Astrocyte of the spinal cord (primary cell): Measurements from ENCODE around the gene DUSP28.

ENCODE experiments used
- DNase-seq: peaks from one replicate; pipeline ENCODE4 v3.0.0; 2011; ENCODE audit warnings: low read depth, low spot score
- H3K4me3 ChIP-seq: 2 replicates; pipeline ENCODE4 v1.5.1; 2011; ENCODE audit warnings: low read depth, mild to moderate bottlenecking, low read length, moderate library complexity
- in situ Hi-C: cut with HindIII; loops from 2 replicates; pipeline ENCODE4 v1.10.0; 2017; ENCODE audit warnings: low sequenced_read_pairs
- TF ChIP-seq, protein P1 (sequence below): IDR thresholded peaks from 2 replicates; pipeline ENCODE4 v1.5.1; 2012; ENCODE audit warnings: low read depth, mild to moderate bottlenecking, low read length, inconsistent platforms

DUSP28 gene

DNA sequence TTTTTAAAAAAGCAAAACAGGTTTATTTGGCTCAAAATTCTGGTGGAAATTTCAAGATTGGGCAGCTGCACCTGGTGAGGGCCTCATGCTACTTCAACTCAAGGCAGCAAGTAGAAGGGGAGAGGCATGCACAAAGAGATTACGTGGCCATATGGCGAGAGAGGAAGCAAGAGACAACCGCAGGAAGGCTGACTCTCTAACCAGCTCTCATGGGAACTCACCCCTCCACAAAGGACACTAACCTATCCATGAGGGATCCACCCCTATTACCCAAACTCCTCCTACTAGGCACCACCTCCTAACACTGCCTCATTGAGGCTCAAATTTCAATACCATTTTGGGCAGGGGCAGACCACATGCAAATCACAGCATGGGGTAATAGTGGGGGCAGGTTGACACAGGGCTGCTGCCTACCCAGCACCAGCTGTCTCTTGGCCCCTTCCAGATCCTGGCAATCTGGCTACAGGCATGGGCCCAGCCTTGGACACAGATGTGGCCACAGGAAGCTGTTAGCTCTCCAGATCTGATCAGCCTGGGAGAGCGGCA, 24.4 kb downstream of the DUSP28 start:
- in situ Hi-C loops = no loop called here
- TF ChIP-seq, protein P1, sequence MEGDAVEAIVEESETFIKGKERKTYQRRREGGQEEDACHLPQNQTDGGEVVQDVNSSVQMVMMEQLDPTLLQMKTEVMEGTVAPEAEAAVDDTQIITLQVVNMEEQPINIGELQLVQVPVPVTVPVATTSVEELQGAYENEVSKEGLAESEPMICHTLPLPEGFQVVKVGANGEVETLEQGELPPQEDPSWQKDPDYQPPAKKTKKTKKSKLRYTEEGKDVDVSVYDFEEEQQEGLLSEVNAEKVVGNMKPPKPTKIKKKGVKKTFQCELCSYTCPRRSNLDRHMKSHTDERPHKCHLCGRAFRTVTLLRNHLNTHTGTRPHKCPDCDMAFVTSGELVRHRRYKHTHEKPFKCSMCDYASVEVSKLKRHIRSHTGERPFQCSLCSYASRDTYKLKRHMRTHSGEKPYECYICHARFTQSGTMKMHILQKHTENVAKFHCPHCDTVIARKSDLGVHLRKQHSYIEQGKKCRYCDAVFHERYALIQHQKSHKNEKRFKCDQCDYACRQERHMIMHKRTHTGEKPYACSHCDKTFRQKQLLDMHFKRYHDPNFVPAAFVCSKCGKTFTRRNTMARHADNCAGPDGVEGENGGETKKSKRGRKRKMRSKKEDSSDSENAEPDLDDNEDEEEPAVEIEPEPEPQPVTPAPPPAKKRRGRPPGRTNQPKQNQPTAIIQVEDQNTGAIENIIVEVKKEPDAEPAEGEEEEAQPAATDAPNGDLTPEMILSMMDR = no peak
- no peak for DNase-seq
- H3K4me3 ChIP-seq = no peak overlapping the region

DNA sequence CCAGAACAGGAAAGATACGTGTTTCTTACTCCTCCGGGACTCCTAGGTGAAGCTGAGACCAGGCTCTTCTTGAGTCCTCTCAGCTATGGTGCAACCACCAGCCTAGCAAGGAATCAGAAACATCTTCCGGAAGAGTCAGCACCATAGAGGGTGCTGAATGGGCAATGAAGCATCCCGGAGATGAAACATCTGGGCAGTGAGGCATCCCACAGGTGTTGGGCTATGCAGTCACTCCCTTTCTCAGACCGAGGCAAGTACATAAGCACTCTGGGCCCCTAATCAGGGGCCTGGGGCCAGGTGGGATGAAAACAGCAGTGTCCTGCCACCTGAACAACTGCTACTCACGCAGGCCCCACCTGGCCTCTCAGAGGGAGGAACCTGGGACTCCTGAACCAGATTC, 24.9 kb downstream of the DUSP28 start:
- TF ChIP-seq, protein P1 = no peak
- H3K4me3 ChIP-seq = peak overlapping the region; percentile 100
- in situ Hi-C loops = no loop called here
- no peak for DNase-seq

DNA sequence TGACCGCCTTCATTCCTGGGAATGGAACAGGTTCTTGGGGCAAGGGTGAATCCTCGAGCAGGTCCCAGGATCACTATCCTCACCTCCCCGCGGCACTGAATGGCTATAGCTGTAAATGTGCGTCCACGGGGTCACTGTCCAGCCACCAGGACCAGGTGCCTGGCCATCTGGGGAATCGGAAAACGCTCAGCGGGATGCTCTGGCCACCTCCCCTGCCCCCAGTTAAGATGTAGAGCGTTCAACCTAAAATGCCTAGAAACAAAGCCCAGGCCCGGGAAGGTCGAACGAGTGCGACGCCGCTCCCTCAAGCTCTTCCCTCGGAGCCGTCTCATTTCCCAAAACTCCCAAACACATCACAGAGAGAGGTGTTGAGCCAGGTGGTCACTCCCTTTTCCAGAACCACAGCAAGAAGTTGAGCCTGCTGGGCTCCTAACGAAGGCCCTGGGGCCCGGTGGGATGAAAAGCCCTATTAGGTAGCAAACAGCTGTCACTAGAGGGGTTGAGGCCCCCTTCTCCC, 25.6 kb downstream of the DUSP28 start:
- DNase-seq = no peak
- H3K4me3 ChIP-seq = peak overlapping the region; percentile 100
- TF ChIP-seq, protein P1 = no peak
- in situ Hi-C loops = no loop called here

DNA sequence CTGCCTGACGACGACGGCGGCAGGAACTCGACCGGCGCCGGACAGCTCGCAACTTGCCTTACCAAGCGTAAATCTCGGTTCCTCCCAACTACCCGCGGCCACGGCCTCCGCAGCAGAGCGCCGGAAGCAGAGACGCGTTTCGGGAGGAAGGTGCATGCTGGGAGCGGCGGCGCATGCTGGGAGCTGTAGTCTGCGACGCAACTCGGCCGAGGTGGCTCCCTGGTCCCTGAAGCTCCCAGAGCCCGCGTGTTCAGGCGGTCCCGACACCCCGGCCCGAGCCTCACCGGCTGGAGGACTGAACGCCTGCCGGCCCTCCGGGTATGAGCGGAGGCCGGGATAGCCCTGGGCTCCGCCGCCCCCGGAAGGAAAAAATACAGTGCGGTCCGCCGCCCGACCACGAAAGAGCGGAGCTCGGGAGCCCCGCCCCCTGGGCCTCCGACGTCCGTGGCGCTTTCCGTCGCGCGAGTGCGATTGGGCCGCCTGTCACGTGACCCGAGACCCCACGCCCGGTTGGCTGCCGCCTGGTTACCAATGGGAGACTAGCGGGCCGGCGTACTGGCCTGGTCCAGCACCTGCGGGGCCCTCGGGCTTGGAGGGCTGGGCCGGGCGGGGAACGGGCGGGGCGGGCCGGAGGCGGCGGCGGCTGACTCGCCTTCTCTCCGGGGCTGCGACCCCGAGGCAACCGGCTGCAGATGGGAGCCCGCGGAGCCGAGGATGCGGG, 26.2 kb downstream of the DUSP28 start, which contains the start of gene CAPN10:
Gene CAPN10 (plus strand): TSS at position 537 of the 721 bp plus-strand sequence. CDS start 178 bp downstream, at position 715.
- peak; percentile 96 for DNase-seq
- in situ Hi-C loops = no loop called here
- peak within 1 kb of the TSS; percentile 100 for H3K4me3 ChIP-seq
- TF ChIP-seq, protein P1 = no peak

DNA sequence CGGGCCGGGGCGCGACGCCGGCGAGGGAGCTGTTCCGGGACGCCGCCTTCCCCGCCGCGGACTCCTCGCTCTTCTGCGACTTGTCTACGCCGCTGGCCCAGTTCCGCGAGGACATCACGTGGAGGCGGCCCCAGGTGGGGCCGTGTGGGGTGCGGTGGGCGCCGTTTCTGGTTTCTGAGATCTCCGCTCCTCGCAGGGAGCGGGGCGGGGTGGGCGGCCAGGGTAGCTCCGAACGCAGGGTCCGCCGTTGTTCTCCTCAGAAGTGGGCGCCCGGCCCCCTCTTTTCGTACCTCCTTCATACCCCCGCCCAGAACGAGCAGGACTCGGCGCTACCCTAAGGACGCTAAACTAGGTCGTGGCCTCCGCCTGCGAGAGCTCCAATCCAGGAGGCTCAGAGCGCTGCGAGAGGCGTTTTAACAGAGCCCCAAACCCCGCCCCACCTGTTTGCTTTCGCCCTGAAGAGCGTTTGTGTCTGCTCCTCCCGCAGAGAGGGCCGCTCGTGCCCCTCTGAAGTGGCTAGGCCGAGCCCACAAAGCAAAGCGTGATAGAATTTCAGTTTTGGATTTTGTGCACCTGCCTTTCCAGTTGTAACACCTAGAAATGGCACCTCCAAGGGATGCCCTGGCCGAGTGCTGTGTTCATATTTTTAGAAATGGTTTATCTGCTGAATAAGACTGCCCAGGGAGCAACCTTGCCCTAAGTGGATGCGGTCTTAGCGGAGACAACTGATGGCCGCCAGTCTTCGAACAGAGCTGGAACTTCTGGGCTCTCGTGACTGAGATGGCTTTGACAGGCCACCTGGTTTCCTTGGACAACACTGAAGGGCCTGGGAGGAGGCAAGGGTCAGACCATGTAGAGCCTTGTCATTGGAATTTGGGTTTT, 27.0 kb downstream of the DUSP28 start:
- in situ Hi-C loops = no loop called here
- H3K4me3 ChIP-seq = peak overlapping the region; percentile 100
- DNase-seq = no peak
- TF ChIP-seq, protein P1 = no peak

DNA sequence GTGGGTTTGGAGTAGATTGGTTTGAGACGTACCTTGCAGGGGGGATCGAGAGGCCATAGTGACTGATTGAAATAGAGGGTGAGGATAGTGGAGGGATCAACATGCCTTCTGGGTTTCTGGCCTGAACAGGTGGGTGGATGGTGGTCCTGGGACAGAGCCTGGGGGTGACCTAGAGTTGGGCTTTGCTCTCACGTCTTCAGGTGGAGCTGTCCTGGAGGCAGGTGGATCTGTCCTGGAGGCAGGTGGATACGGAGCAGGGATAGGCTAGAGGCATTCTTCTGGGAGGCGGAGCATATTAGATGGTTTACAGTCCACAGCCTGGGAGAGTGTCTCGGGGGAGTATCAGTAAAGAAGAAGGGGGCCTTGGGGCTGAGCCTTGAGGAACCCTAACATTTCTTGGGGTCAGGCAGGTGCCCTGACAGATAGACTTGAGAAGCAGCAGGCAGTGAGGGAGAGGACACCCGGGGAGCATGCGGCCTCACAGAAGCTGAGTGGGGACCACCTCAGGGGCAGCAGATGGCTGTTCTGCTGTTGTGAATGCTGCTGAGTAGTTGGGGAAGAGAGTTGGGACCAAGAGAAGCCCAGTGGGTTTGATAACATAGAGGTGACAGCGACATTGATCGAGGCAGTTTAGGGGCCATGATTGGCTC, 28.0 kb downstream of the DUSP28 start:
- in situ Hi-C loops = no loop called here
- peak overlapping the region; percentile 100 for H3K4me3 ChIP-seq
- TF ChIP-seq, protein P1 = no peak
- DNase-seq = no peak
